Measurements from ENCODE around the gene TLR2. TPM values are rescaled to one million over a fixed set of nuclear protein-coding genes. Genes with fewer than 3 reads are reported as not detected.

The TLR2 gene
- total RNA-seq, 3 donors from 2014 or later, result 51.7 to 76.8 (median 52.4) TPM

DNA sequence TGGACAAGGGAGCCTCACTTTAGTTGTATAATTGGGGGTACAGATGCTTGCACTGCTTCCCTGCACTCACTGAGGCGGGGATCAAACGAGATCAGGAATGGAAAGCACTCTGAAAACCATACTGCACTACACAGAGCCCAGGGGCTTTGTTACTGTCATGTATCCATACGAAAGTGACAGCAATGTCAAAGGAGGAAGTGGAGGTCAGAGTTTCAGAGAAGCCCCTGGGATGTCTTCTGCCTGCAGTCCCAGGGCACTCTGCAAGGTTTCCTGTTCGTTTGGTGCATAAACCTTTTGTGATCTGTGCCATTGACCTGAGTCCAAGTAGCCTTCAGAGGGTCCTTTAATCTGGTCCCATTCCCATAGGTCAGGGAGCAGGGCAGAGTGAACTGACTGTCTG is 44.6 kb downstream of the TLR2 start:
- intact Hi-C loops (cut with DNase I; ENCODE audit: low total_unique reads), result no loop called here
- Histone ChIP-seq H3K27ac (no peak overlapping the region), H3K27me3 (no peaks in the 10 kb centered on the region), H3K4me3 (no peak overlapping the region), H3K9me3 (no peaks in the 10 kb centered on the region), H3K4me1 (no peaks in the 10 kb centered on the region), H3K36me3 (no peaks in the 10 kb centered on the region)
- DNase-seq (ENCODE audit: low spot score in 2 of 2), result no peak
- TF ChIP-seq POLR2A (IDR thresholded peaks at IDR 0.05), result no peak
- TF ChIP-seq POLR2AphosphoS5 (IDR thresholded peaks at IDR 0.05), result no peak
- TF ChIP-seq, protein P1, sequence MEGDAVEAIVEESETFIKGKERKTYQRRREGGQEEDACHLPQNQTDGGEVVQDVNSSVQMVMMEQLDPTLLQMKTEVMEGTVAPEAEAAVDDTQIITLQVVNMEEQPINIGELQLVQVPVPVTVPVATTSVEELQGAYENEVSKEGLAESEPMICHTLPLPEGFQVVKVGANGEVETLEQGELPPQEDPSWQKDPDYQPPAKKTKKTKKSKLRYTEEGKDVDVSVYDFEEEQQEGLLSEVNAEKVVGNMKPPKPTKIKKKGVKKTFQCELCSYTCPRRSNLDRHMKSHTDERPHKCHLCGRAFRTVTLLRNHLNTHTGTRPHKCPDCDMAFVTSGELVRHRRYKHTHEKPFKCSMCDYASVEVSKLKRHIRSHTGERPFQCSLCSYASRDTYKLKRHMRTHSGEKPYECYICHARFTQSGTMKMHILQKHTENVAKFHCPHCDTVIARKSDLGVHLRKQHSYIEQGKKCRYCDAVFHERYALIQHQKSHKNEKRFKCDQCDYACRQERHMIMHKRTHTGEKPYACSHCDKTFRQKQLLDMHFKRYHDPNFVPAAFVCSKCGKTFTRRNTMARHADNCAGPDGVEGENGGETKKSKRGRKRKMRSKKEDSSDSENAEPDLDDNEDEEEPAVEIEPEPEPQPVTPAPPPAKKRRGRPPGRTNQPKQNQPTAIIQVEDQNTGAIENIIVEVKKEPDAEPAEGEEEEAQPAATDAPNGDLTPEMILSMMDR (IDR thresholded peaks at IDR 0.05), result no peak

DNA sequence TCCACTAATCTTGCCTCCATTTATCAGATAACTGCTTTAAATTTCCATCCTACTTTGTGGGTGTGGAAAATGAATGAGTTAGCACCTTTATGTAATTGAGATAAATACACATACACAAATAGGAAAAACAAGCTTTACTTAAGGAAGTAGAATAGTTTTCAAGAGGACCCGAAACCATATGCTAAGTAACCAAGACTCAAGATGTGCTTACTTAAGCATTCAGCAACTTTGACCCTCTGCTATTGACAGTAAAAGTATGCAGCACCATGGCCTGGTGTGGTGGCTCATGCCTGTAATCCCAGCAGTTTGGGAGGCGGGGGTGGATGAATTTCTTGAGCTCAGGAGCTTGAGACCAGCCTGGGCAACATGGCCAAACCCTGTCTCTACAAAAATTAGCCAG is 45.8 kb downstream of the TLR2 start:
- intact Hi-C loops (cut with DNase I; ENCODE audit: low total_unique reads), result no loop called here
- Histone ChIP-seq H3K9me3 (no peaks in the 10 kb centered on the region), H3K36me3 (no peaks in the 10 kb centered on the region), H3K4me3 (no peak overlapping the region), H3K4me1 (no peaks in the 10 kb centered on the region), H3K27ac (no peak overlapping the region), H3K27me3 (no peaks in the 10 kb centered on the region)
- DNase-seq (ENCODE audit: low spot score in 2 of 2), result no peak
- TF ChIP-seq, protein P1 (IDR thresholded peaks at IDR 0.05), result no peak
- no peak for TF ChIP-seq POLR2AphosphoS5 (IDR thresholded peaks at IDR 0.05)
- no peak for TF ChIP-seq POLR2A (IDR thresholded peaks at IDR 0.05)

DNA sequence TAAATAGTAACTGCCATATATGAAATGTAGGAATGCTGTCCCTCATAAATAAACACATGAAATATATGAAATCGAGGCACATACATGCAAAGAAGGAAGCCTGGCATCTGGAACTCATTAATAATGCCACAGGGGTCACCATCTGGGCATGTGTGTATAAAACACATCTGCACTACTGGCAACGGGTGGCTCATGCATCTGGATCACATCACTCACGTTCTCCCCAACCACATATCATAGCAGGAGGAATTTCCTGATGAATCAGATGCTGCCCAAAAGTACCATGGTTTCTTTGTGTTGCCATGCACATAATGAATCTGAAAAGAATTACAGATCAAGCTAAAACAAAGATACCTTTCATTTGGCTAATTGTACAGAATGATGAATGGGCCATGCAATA is 47.2 kb downstream of the TLR2 start:
- Histone ChIP-seq H3K4me1 (no peaks in the 10 kb centered on the region), H3K9me3 (no peaks in the 10 kb centered on the region), H3K27ac (no peak overlapping the region), H3K36me3 (no peaks in the 10 kb centered on the region), H3K4me3 (no peak overlapping the region), H3K27me3 (no peaks in the 10 kb centered on the region)
- TF ChIP-seq POLR2A (IDR thresholded peaks at IDR 0.05) (no peak), POLR2AphosphoS5 (IDR thresholded peaks at IDR 0.05) (no peak)
- TF ChIP-seq, protein P1 (IDR thresholded peaks at IDR 0.05), result no peak
- DNase-seq (ENCODE audit: low spot score in 2 of 2), result no peak
- intact Hi-C loops (cut with DNase I; ENCODE audit: low total_unique reads), result no loop called here

DNA sequence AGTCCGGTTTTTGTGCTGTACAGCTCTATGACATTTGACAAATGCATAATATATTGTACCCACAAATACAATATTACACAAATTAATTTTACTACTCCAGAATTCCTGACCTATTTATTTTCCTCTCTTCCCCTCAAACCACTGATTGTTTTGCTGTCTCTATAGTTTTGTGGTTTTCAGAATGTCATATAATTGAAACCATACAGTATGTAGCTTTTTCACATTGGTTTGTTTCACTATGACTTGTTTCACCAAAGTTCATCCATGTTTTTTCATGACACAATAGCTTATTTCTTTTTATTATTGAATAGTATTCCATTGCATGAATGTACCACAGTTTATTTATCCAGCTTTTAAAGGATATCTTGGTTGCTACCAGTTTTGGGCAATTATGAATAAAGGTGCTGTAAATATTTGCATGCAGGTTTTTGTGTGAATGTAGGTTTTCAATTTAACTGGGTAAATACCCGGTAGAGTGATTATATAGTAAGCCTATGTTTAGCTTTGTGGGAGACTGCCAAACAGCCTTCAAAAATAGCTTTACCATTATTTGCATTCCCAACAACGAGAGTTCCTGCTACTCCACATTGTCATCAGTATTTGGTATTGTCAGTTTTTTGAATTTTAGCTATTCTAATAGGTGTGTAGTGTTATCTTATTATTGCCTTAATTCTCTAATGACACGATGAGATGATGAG is 49.8 kb downstream of the TLR2 start:
- DNase-seq (ENCODE audit: low spot score in 2 of 2), result no peak
- H3K27ac ChIP-seq, result no peak overlapping the region
- no peaks in the 10 kb centered on the region for H3K27me3 ChIP-seq

DNA sequence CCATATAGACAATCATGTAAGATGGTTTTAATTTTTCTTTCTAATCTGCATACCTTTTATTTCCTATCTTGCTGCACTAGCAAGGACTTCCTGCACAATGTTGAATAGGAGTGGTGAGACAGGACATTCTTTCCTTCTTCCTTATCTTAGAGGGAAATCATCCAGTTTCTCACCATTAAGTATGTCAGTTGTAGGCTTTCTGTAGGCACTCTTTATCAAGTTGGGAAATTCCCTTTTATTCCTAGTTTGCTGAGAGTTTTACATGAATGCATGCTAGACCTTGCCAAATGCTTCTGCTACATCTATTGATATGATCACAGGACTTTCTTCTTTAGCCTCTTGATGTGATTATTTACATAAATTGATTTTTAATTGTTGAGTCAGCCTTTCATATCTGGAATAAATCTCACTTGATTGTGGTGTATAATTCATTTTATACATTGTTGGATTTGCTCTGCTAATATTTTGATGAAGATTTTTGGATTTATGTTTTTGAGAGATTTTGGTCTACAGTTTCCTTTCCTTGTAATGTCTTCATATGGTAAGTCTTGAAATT is 51.9 kb downstream of the TLR2 start:
- TF ChIP-seq POLR2A (IDR thresholded peaks at IDR 0.05) (no peak), POLR2AphosphoS5 (IDR thresholded peaks at IDR 0.05) (no peak)
- TF ChIP-seq, protein P1 (IDR thresholded peaks at IDR 0.05), result no peak
- DNase-seq (ENCODE audit: low spot score in 2 of 2), result no peak
- Histone ChIP-seq H3K36me3 (no peaks in the 10 kb centered on the region), H3K27me3 (no peaks in the 10 kb centered on the region), H3K27ac (no peak overlapping the region), H3K4me3 (no peak overlapping the region), H3K4me1 (no peaks in the 10 kb centered on the region), H3K9me3 (no peaks in the 10 kb centered on the region)
- intact Hi-C loops (cut with DNase I; ENCODE audit: low total_unique reads), result no loop called here

More for the DNA sequence above, 49.8 kb downstream of the TLR2 start:
- Histone ChIP-seq H3K4me1 (no peaks in the 10 kb centered on the region), H3K9me3 (no peaks in the 10 kb centered on the region), H3K4me3 (no peak overlapping the region), H3K36me3 (no peaks in the 10 kb centered on the region)
- TF ChIP-seq POLR2AphosphoS5 (IDR thresholded peaks at IDR 0.05) (no peak), POLR2A (IDR thresholded peaks at IDR 0.05) (no peak)
- intact Hi-C loops (cut with DNase I; ENCODE audit: low total_unique reads), result no loop called here

All from breast epithelium (tissue), 4 donors.